ENCODE measurements around the gene TRAF4. TPM values are rescaled to one million over a fixed set of nuclear protein-coding genes. Genes with fewer than 3 reads are reported as not detected.

TRAF4 gene
- total RNA-seq, 1 experiment from 2014 or later = 268 TPM

- no peaks in the 10 kb centered on the region for H3K9me3 Mint-ChIP-seq
- no peaks in the 10 kb centered on the region for H3K27me3 Mint-ChIP-seq (ENCODE audit: low read depth)
- ChIA-PET POLR2A (interaction anchor here (1.3 to 13.5 kb wide), 2 partner anchors 21 to 64 kb away, joined by 3 to 310 read pairs; partner anchors contain the start of genes NEK8 and TLCD1), CTCF (interaction anchor here (0.8 to 13.9 kb wide), 5 partner anchors 13 to 134 kb away, joined by 3 to 541 read pairs (median 14); partner anchors contain the start of genes NEK8, RPL23A and TLCD1)
- H3K36me3 Mint-ChIP-seq = peaks cover 53% of the 10 kb centered on the region
- peak overlapping the region; percentile 87 for H3K27ac Mint-ChIP-seq
- ATAC-seq = no peak
- no peak overlapping the region for H3K4me3 Mint-ChIP-seq
- DNase-seq (ENCODE audit: low spot score) = no peak
- H3K4me1 Mint-ChIP-seq = peaks cover 47% of the 10 kb centered on the region
- TF ChIP-seq NR1H2 (CRISPR knock-in tag; IDR thresholded peaks at IDR 0.05) (no peak), TEAD4 (CRISPR knock-in tag; IDR thresholded peaks at IDR 0.05) (no peak), ZNF138 (CRISPR knock-in tag; conservative IDR thresholded peaks at IDR 0.05) (no peak), NFYB (CRISPR knock-in tag; conservative IDR thresholded peaks at IDR 0.05; ENCODE audit: low read depth) (no peak), ZNF232 (CRISPR knock-in tag; IDR thresholded peaks at IDR 0.05) (no peak), ZNF219 (CRISPR knock-in tag; IDR thresholded peaks at IDR 0.05; ENCODE audit: borderline replicate concordance) (no peak), FOXP4 (CRISPR knock-in tag; IDR thresholded peaks at IDR 0.05) (no peak)
- TF ChIP-seq, protein P1, sequence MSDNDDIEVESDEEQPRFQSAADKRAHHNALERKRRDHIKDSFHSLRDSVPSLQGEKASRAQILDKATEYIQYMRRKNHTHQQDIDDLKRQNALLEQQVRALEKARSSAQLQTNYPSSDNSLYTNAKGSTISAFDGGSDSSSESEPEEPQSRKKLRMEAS (CRISPR knock-in tag; IDR thresholded peaks at IDR 0.05) = no peak
These were observed 4.3 kb downstream of the TRAF4 start for GRCh38 chr17:28747801-28748750.

DNA sequence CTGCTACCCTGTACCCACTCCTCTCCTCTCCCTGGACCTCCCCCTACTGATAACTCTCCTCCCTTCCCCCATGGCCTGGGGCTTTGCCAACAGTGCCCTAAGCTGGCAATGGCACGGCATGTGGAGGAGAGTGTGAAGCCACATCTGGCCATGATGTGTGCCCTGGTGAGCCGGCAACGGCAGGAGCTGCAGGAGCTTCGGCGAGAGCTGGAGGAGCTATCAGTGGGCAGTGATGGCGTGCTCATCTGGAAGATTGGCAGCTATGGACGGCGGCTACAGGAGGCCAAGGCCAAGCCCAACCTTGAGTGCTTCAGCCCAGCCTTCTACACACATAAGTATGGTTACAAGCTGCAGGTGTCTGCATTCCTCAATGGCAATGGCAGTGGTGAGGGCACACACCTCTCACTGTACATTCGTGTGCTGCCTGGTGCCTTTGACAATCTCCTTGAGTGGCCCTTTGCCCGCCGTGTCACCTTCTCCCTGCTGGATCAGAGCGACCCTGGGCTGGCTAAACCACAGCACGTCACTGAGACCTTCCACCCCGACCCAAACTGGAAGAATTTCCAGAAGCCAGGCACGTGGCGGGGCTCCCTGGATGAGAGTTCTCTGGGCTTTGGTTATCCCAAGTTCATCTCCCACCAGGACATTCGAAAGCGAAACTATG lies 5.2 kb downstream of the TRAF4 start:
- ChIA-PET CTCF (interaction anchor here (0.8 to 13.9 kb wide), 6 partner anchors 14 to 150 kb away, joined by 5 to 541 read pairs (median 16); partner anchors contain the start of genes NEK8, RPL23A and TLCD1), POLR2A (interaction anchor here (0.6 to 13.5 kb wide), 3 partner anchors 12 to 301 kb away, joined by 3 to 310 read pairs (median 4); partner anchors contain the start of genes NEK8 and TLCD1)
- Mint-ChIP-seq H3K36me3 (peaks cover 53% of the 10 kb centered on the region), H3K4me1 (peaks cover 47% of the 10 kb centered on the region), H3K27me3 (ENCODE audit: low read depth) (no peaks in the 10 kb centered on the region), H3K4me3 (no peak overlapping the region), H3K9me3 (no peaks in the 10 kb centered on the region), H3K27ac (peak overlapping the region; percentile 64)
- TF ChIP-seq, protein P1 (CRISPR knock-in tag; IDR thresholded peaks at IDR 0.05) = no peak
- no peak for TF ChIP-seq JUN (CRISPR knock-in tag; IDR thresholded peaks at IDR 0.05)
- TF ChIP-seq SMAD3 (CRISPR knock-in tag; IDR thresholded peaks at IDR 0.05; ENCODE audit: borderline replicate concordance) = no peak
- TF ChIP-seq, protein P2, sequence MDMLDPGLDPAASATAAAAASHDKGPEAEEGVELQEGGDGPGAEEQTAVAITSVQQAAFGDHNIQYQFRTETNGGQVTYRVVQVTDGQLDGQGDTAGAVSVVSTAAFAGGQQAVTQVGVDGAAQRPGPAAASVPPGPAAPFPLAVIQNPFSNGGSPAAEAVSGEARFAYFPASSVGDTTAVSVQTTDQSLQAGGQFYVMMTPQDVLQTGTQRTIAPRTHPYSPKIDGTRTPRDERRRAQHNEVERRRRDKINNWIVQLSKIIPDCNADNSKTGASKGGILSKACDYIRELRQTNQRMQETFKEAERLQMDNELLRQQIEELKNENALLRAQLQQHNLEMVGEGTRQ (CRISPR knock-in tag; IDR thresholded peaks at IDR 0.05) = no peak
- no peak for TF ChIP-seq KAT7 (CRISPR knock-in tag; IDR thresholded peaks at IDR 0.05; ENCODE audit: borderline replicate concordance)
- no peak for TF ChIP-seq PRRX2 (CRISPR knock-in tag; IDR thresholded peaks at IDR 0.05)
- no peak for TF ChIP-seq ATF2 (CRISPR knock-in tag; IDR thresholded peaks at IDR 0.05; ENCODE audit: borderline replicate concordance, low read depth)
- DNase-seq (ENCODE audit: low spot score) (no peak), ATAC-seq (no peak)

Data from WTC11 (cell line).